Effector memory CD8-positive, alpha-beta T cell (primary cell): ENCODE results near the gene CHRM4.

Experiments used
- ATAC-seq: fragments of 150-1000 bp; cut with Tn5 transposase; replicated peaks from 2 replicates; pipeline ENCODE4 v1.10.0; 2021; ENCODE audit warnings: mild to moderate bottlenecking, moderate library complexity
- DNase-seq, 3 experiments: peaks; one replicate each; pipeline ENCODE4 v3.0.0; 2021
- H3K27ac Mint-ChIP-seq, 2 donors: one replicate each; pipeline ENCODE4 v1.8.0; 2022; ENCODE audit warnings: mild to moderate bottlenecking in 2 of 2, mixed read lengths in 2 of 2, moderate library complexity in 2 of 2
- H3K27me3 Mint-ChIP-seq, 2 donors: one replicate each; pipeline ENCODE4 v1.8.0; 2022; ENCODE audit warnings: mixed read lengths in 2 of 2
- H3K36me3 Mint-ChIP-seq: one replicate; pipeline ENCODE4 v1.8.0; 2022; ENCODE audit warnings: mild to moderate bottlenecking, moderate library complexity, mixed read lengths; ENCODE audit not compliant: insufficient read depth
- H3K4me1 Mint-ChIP-seq, 2 donors: one replicate each; pipeline ENCODE4 v1.8.0; 2022; ENCODE audit warnings: low read depth in 2 of 2, mixed read lengths in 2 of 2
- H3K4me3 Mint-ChIP-seq, 2 donors: one replicate each; pipeline ENCODE4 v1.8.0; 2022; ENCODE audit warnings: mild to moderate bottlenecking in 2 of 2, mixed read lengths in 2 of 2, moderate library complexity in 2 of 2
- H3K9me3 Mint-ChIP-seq, 2 donors: one replicate each; pipeline ENCODE4 v1.8.0; 2022; ENCODE audit warnings: mixed read lengths in 2 of 2

Gene CHRM4

DNA sequence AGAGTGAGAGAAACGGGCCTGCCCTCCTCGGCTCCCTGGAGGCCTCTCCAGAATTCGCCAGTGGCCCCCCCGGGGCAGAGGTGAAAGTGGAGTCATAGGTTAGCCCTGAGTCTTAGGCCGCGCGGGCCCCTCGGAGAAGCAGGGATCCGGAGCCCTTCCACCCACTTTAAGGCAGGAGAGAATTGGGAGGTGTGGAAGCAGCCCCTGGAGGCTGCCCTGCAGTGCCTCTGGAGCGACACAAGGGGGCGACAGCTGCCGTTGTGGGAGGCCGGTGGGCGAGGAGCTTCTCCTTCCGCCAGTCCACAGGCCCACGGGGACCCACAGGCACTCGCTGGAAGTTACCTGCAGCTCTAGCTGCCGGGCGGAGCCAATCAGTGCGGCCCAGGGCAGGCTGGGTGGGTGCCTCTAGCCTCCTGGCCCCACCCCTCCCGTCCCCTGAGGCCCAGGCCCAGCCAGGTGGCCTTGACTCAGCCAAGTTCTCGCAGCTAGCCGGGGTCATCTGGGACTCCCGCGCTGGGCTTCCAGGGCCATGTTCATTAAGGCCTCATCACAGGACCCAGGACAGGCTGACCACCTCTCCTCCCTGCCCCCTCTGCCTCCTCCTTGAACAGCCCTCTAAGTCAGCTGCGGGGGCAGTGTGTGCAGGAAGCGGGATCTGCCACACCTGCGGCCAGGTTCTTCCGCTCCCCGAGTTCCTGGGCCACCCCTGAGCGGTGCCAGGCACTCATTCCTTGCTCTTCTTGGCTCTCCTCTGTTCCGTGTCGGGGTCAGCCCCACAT, 39.3 kb downstream of the CHRM4 start:
- H3K36me3 Mint-ChIP-seq, result peaks cover 37% of the 10 kb centered on the region
- H3K9me3 Mint-ChIP-seq, result no peaks in the 10 kb centered on the region
- peaks cover 73 to 75% of the 10 kb centered on the region in 2 donors for H3K4me1 Mint-ChIP-seq
- peak overlapping the region; percentile 82 to 95 for H3K27ac Mint-ChIP-seq
- H3K27me3 Mint-ChIP-seq, result no peaks in the 10 kb centered on the region
- DNase-seq (peak; percentile 78 to 82 (median 81)), ATAC-seq (peak; percentile 53)
- H3K4me3 Mint-ChIP-seq, result peak overlapping the region; percentile 97 to 98

DNA sequence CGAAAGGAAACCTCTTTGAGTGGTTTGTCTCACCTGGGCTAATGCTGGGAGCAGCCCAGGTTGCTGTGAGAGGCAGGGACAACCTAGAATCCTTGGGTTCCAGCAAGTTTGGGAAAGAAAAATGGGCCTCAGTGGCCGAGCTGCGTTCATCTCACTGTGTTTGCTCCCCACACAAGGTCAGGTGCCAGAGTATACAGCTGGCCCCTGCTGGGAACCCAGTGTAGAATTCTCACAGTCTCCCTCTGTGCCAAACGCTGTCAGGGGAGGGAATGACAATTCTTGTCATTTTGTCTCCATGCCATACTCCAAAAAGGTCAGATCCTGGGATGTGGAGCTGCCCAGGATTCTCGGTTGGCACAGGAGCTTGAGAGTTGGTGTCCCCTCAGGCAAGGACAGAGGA, 40.0 kb downstream of the CHRM4 start:
- Mint-ChIP-seq H3K9me3 (no peaks in the 10 kb centered on the region), H3K4me1 (peaks cover 72 to 73% of the 10 kb centered on the region in 2 donors), H3K36me3 (peaks cover 40% of the 10 kb centered on the region), H3K4me3 (peak overlapping the region; percentile 97 to 98), H3K27ac (peak overlapping the region; percentile 82 to 95), H3K27me3 (no peaks in the 10 kb centered on the region)
- DNase-seq (no peak), ATAC-seq (no peak)

DNA sequence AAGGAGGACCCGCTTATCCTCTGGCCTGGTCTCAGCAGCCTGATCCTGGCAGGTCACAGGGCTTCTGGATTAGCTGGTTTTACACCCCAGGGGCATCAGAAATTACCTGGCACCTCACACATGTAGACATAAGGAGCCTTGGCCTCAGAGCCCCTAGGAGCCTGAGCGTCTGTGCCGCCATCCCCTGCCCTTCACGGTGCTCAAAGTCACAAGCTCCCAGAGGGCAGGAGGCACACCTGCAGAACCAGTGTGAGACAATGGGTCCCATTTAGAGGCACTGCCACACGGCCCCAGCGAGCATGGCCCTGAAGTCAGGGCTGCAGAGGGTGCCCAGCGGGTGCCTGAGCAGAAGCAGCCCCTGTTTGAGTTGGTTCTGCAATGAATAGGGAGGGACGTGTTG, 40.4 kb downstream of the CHRM4 start:
- Mint-ChIP-seq H3K27me3 (no peaks in the 10 kb centered on the region), H3K27ac (peak overlapping the region; percentile 82 to 95), H3K4me1 (peaks cover 72 to 73% of the 10 kb centered on the region in 2 donors), H3K9me3 (no peaks in the 10 kb centered on the region), H3K36me3 (peaks cover 40% of the 10 kb centered on the region), H3K4me3 (peak overlapping the region; percentile 97 to 98)
- DNase-seq (no peak), ATAC-seq (no peak)

DNA sequence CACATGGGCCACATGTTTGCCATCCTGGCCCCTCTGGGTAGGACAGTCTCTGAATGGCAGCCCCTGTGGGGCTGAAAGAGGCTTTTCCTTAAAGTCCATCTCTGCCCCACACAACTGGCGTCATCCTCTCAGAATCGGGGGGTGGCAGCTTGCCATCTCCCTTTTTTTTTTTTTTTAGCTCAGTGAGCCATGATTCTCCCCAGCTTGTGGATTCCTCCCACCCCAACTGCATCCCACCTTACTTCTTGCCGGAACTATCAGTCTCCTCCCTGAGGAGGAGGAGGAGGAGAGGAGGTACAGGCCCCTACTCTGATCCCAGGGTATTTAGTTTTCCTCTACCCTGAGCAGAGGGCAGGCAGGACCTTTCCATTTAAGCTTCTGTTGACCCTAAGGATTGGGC, 40.9 kb downstream of the CHRM4 start:
- Mint-ChIP-seq H3K4me1 (peaks cover 72 to 73% of the 10 kb centered on the region in 2 donors), H3K27ac (peak overlapping the region; percentile 89 to 95), H3K4me3 (peak overlapping the region; percentile 97 to 98), H3K36me3 (peaks cover 43% of the 10 kb centered on the region), H3K27me3 (no peaks in the 10 kb centered on the region), H3K9me3 (no peaks in the 10 kb centered on the region)
- ATAC-seq (no peak), DNase-seq (no peak)

DNA sequence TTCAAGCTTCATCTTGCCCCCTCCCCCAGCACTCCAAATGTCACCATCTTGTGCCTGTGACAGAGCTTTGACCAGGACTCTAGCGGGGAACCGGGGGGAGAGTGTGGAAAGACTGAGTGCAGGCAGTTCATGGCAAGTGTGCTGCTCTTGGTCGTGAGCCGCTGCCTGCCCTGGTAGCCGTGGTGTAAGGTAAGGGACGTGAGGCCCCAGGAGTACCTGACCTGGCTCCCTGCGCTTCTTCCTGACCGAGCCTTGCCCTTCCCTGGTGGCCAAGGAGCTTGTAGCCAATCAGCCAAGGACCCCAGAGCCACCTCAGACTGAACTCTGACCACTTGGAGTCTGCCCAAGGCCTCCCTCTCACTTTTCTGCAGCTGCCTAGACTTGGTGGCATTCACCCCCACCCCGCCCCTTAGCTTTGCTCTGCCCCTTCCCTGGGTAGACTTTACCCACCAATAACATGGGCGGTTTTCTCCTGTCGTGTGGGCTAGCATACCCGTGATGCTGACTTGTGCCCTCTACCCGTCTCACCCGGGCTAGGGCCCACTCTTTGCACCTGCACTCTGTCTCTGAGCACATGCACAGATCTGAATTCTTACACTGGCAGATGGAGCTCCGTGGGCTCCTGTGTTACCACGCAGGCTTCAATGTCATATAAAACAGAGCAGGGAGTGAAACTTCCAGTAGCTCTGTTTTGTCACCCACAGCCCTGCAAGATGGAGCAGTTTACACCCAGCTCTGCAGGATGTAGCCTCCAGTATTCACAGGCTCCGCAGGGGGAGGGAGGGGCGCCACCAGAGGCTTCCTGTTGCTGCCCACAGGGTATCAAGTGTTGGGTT, 42.8 kb downstream of the CHRM4 start:
- no peaks in the 10 kb centered on the region for H3K9me3 Mint-ChIP-seq
- peaks cover 44% of the 10 kb centered on the region for H3K36me3 Mint-ChIP-seq
- peak overlapping the region; percentile 97 to 98 for H3K4me3 Mint-ChIP-seq
- ATAC-seq, result peak; percentile 51
- H3K27me3 Mint-ChIP-seq, result peaks cover 0 to 7% of the 10 kb centered on the region in 2 donors
- peaks cover 69 to 70% of the 10 kb centered on the region in 2 donors for H3K4me1 Mint-ChIP-seq
- peak; percentile 54 to 67 (median 57) for DNase-seq
- H3K27ac Mint-ChIP-seq, result peak overlapping the region; percentile 89 to 91

DNA sequence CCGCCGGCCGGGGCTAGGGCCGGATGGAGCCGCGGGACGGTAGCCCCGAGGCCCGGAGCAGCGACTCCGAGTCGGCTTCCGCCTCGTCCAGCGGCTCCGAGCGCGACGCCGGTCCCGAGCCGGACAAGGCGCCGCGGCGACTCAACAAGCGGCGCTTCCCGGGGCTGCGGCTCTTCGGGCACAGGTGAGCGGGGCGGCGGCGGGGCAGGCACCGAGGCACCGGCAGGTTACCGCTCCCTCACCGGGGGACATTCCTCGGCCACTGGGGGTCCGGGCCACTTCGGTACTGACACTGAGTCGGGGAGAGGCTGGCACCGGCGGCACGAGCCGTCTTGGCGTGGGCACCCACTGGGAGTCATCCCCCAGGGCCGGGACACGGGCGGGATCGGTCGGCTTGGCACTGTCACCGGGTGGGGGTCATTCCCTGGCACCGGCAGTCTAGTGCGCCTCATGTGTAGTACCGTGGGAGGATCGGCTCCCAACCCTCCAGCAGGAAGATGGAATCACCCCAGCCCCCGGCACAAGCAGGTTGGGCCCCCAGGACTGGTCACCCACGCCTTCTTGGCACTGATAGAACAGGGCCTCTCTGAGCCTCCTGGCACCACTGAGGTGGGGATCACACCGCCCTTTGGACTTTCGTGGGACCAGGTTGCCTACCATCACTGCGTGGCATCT, 43.8 kb downstream of the CHRM4 start:
- peak overlapping the region in 1 of 2 donors; percentile 91 for H3K27ac Mint-ChIP-seq
- DNase-seq, result peak in 2 of 3 experiments; percentile 15 to 28
- H3K4me1 Mint-ChIP-seq, result peaks cover 59% of the 10 kb centered on the region in 2 donors
- H3K27me3 Mint-ChIP-seq, result peaks cover 0 to 7% of the 10 kb centered on the region in 2 donors
- H3K9me3 Mint-ChIP-seq, result no peaks in the 10 kb centered on the region
- H3K36me3 Mint-ChIP-seq, result peaks cover 45% of the 10 kb centered on the region
- no peak for ATAC-seq
- H3K4me3 Mint-ChIP-seq, result peak overlapping the region; percentile 97 to 98

DNA sequence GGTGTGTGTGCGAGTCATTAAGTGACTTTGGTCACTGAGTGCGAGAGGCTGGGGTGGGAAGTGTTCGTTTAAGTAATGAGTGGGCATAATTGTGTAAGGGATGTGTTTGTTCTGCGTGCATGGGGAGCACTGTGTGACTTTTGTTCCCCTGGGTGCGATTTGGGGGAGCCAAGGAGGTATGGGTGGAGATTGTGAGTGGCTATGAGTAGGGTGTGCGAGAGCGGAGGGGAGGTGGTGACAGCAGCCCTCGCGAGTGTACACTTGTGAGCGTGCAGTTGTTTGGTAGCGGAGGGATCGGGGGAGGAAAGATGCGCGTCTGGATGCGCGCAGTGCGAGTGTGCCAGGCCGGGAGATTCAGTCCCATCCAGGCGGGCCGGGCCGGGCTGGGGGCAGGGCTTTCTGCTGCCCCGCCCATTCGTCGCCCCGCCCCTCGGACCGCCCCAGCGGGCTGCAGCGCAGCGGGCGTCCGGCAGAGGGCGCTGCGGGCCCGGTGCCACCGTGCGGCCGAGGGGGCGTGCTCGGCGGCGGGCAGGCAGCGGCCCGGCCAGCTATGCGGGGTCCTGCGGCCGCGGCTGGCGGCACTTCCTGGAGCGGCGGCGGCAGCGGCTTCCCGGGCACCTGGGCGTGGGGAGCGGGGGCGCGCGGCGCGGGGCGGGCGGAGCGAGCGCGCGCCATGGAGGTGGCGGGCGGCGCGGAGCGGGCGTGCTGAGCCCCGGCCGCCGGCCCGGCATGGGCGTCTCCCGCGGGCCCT, 44.5 kb downstream of the CHRM4 start, which contains the start of gene DGKZ:
TSS of gene DGKZ (plus strand) at position 578 of the 751 bp plus-strand sequence. CDS start 197 bp downstream, outside the sequence.
- H3K27me3 Mint-ChIP-seq, result peaks cover 0 to 7% of the 10 kb centered on the region in 2 donors
- peak; percentile 75 for ATAC-seq

DNA sequence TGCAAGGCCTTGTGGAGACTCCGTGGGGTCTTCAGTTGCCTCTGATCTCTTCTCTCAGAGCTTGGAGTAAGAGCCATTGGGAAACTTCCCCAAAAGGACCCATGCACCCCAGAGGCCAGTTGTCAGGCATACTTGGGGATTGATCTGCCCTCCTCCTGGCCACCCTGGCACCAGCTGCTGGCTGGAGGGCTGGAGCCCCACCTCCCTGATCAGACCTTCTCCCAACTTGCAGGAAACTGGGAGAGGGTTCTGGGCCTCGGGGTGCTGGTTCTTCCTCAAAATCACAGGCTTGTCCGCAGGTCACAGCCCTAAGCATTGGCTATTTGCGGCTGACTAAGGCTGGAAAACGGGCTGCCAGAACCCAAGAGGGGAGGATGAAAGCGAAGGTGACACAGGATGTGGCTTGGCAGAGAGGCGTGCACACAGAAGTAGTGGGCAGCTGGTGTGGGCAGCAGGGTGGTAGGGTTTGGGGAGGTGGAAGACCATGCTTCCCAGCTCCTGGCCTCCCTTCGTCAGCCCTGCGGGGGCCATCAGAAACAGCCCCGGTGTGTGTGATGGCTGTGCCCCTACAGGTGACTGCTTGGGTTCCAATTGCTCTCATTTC, 45.6 kb downstream of the CHRM4 start:
- peak overlapping the region; percentile 15 to 46 for H3K27ac Mint-ChIP-seq
- no peak for ATAC-seq
- H3K36me3 Mint-ChIP-seq, result peaks cover 28% of the 10 kb centered on the region
- H3K4me1 Mint-ChIP-seq, result peaks cover 46 to 49% of the 10 kb centered on the region in 2 donors
- peak overlapping the region; percentile 90 to 98 for H3K4me3 Mint-ChIP-seq
- DNase-seq, result no peak
- H3K9me3 Mint-ChIP-seq, result no peaks in the 10 kb centered on the region
- peaks cover 0 to 7% of the 10 kb centered on the region in 2 donors for H3K27me3 Mint-ChIP-seq

More for the DNA sequence above, 44.5 kb downstream of the CHRM4 start, which contains the start of gene DGKZ:
- peak within 1 kb of the TSS; percentile 89 to 91 for H3K27ac Mint-ChIP-seq
- H3K36me3 Mint-ChIP-seq, result peaks cover 38% of the 10 kb centered on the region
- DNase-seq, result peak; percentile 89 to 96 (median 95)
- peaks cover 55 to 58% of the 10 kb centered on the region in 2 donors for H3K4me1 Mint-ChIP-seq
- H3K4me3 Mint-ChIP-seq, result peak within 1 kb of the TSS; percentile 97 to 98
- H3K9me3 Mint-ChIP-seq, result no peaks in the 10 kb centered on the region

DNA sequence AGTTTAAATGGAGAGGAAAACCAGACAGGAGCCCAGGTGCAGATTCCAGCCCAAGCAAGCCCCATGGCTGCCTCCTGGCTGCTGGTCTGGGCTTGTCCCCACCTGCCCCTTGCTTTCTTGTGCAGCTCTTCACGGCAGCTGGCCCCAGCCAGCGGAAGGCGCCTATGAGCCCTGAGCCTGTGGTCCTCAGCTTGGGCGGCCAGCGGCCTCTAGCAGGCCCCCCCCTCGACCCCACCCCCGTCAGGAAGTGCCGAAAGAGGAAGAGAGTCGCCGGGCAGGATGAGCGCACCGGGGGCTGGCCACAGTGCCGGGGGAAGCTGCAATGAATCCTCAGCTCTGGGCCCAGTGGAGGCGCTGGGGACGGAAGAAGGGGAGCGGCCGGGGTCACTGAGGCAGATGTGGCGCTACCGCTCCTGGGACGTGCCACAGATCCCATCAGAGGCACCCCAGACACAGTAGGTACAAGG, 46.4 kb downstream of the CHRM4 start:
- Mint-ChIP-seq H3K4me1 (peaks cover 39 to 43% of the 10 kb centered on the region in 2 donors), H3K27me3 (peaks cover 0 to 7% of the 10 kb centered on the region in 2 donors), H3K9me3 (no peaks in the 10 kb centered on the region), H3K36me3 (peaks cover 28% of the 10 kb centered on the region), H3K4me3 (peak overlapping the region; percentile 90 to 98), H3K27ac (no peak overlapping the region)
- no peak for ATAC-seq
- DNase-seq, result no peak

DNA sequence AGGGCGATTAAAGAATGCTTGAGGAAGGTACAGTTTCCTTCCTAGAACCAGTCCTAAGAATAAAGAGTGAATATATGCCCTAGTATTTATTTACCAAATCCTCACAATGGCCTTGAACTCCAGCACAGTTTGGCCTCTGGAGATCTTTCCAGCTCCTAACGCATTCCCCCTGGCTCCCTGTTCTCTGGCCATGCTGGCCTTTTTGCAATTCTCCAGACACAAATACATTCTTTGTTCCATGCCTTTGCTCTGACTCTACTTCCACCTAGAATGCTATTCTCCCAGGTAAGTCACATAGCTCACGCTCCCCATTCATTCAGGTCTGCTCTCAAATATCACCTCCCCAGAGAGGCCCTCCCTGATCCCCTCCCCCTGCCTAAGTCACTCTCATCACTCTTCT, 48.1 kb downstream of the CHRM4 start:
- H3K27me3 Mint-ChIP-seq, result peaks cover 0 to 12% of the 10 kb centered on the region in 2 donors
- DNase-seq (no peak), ATAC-seq (no peak)
- peaks cover 26 to 29% of the 10 kb centered on the region in 2 donors for H3K4me1 Mint-ChIP-seq
- no peak overlapping the region for H3K27ac Mint-ChIP-seq
- no peaks in the 10 kb centered on the region for H3K9me3 Mint-ChIP-seq
- peaks cover 18% of the 10 kb centered on the region for H3K36me3 Mint-ChIP-seq
- H3K4me3 Mint-ChIP-seq, result no peak overlapping the region

DNA sequence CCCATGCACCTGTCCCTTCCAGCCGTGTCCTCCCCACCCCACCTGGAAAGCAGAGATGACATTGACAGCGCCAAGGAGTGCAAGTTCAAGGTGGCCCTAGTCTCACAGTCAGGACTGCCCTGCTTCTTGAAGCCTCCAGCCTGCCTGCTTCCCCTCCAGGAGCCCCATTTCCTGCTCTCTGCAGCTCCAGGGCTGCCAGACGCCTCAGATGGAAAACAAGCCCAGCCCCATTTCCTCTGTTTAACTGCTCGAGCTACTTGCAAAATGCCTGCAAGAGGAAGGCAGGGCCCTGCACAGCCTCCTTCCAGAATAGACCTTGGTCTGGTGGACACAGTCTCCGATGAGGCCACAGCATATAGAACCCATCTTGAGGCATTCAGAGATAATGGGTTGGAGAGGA, 49.3 kb downstream of the CHRM4 start:
- H3K9me3 Mint-ChIP-seq, result no peaks in the 10 kb centered on the region
- peaks cover 13% of the 10 kb centered on the region for H3K36me3 Mint-ChIP-seq
- no peak overlapping the region for H3K27ac Mint-ChIP-seq
- peaks cover 0 to 23% of the 10 kb centered on the region in 2 donors for H3K27me3 Mint-ChIP-seq
- no peak for ATAC-seq
- H3K4me3 Mint-ChIP-seq, result no peak overlapping the region
- DNase-seq, result no peak
- H3K4me1 Mint-ChIP-seq, result peaks cover 22 to 29% of the 10 kb centered on the region in 2 donors

DNA sequence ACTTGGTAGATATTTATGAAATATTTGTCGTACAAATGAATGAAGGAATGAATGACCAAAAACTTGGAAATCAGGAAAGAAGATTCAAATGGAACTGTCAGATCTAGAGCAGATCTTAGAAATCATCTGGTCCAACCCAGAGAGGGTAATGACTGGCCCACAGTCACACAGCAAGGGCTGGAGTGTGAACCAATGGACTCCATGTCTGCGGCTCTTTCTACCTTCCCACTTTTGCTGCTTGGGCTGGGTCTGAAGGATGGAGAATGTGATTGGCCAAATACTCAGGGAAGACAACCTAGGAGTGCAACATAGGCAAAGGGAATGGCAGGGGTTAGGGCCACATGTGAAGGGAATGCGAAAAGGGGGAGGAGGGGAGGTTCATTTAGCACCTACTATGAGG, 50.1 kb downstream of the CHRM4 start:
- Mint-ChIP-seq H3K9me3 (no peaks in the 10 kb centered on the region), H3K4me3 (no peak overlapping the region), H3K36me3 (peaks cover 11% of the 10 kb centered on the region), H3K27me3 (peaks cover 0 to 31% of the 10 kb centered on the region in 2 donors), H3K4me1 (peaks cover 16 to 22% of the 10 kb centered on the region in 2 donors), H3K27ac (no peak overlapping the region)
- no peak for DNase-seq
- no peak for ATAC-seq
